H1 (cell line): ENCODE results near the gene ARL8A. TPM values are rescaled to one million over a fixed set of nuclear protein-coding genes. Genes with fewer than 3 reads are reported as not detected.

ENCODE experiments used
- CHD1 ChIP-seq: IDR thresholded peaks from 2 replicates; pipeline ENCODE4 v1.6.1; 2012; ENCODE audit warnings: low read depth, low read length, improper control_type of control experiment
- CHD7 ChIP-seq: fragments of 300-600 bp; sonication (generic); IDR thresholded peaks from 2 replicates; pipeline ENCODE4 v1.7.1; 2012; ENCODE audit warnings: low read length, moderate library complexity, mild to moderate bottlenecking, inconsistent platforms; ENCODE audit not compliant: insufficient replicate concordance
- CREB1 ChIP-seq: IDR thresholded peaks from 2 replicates; pipeline ENCODE4 v1.6.1; 2012; ENCODE audit warnings: inconsistent platforms
- CTCF ChIP-seq, 3 experiments: IDR thresholded peaks; 1 replicate in 2 of 3; 2 replicates in 1 of 3; pipeline versions ENCODE4 v1.5.1 to v1.6.1; 2011; ENCODE audit warnings: low read length in 3 of 3, mild to moderate bottlenecking in 3 of 3, inconsistent platforms in 2 of 3, low read depth in 1 of 3, moderate library complexity in 1 of 3; ENCODE audit not compliant: insufficient read depth in 1 of 3; ENCODE audit errors: control extremely low read depth in 1 of 3
- POU5F1 ChIP-seq: IDR thresholded peaks from 2 replicates; pipeline ENCODE4 v1.6.1; 2011; ENCODE audit warnings: low read depth, mild to moderate bottlenecking, low read length, moderate library complexity
- SRF ChIP-seq: IDR thresholded peaks from 2 replicates; pipeline ENCODE4 v1.6.1; 2011; ENCODE audit warnings: mild to moderate bottlenecking, low read depth, low read length, moderate library complexity
- SUZ12 ChIP-seq: fragments of 200-600 bp; sonication (generic); IDR thresholded peaks from 2 replicates; pipeline ENCODE4 v1.6.1; 2012; ENCODE audit warnings: mild to moderate bottlenecking, inconsistent platforms, low read length, moderate library complexity, mixed read lengths
- TAF7 ChIP-seq: optimal IDR thresholded peaks from 2 replicates; pipeline ENCODE3; 2011; ENCODE audit warnings: low read depth, mild to moderate bottlenecking, inconsistent platforms, low read length, moderate library complexity, borderline replicate concordance
- TEAD4 ChIP-seq: IDR thresholded peaks from 2 replicates; pipeline ENCODE4 v1.6.1; 2012; ENCODE audit warnings: low read depth, low read length, inconsistent platforms, mixed read lengths
- ZNF274 ChIP-seq: IDR thresholded peaks from 2 replicates; pipeline ENCODE4 v1.7.0; 2012; ENCODE audit warnings: low read length, borderline replicate concordance; ENCODE audit errors: extremely low read depth
- polyA plus RNA-seq, 7 experiments: library from polyadenylated mRNA; depleted of rRNA in 3 of 7; stranded (reverse) in 5 of 7; unstranded in 2 of 7; fragments of >200 nt in 5 of 7; fragments of 200-250 nt in 2 of 7; gene quantifications; 1 replicate in 5 of 7; 2 replicates in 1 of 7; 4 replicates in 1 of 7; pipeline versions ENCODE4 v1.2.1 to v1.2.3, GENCODE V29; 2011 to 2013; ENCODE audit warnings: missing spikeins in 2 of 7, mixed read lengths in 2 of 7
- total RNA-seq: library from RNA; stranded (reverse); fragmentation: NEBNext Ultra II Directional; extraction: Animal tissue kit (Norgen Biotek cat#: 25700); gene quantifications from 2 replicates; pipeline ENCODE4 v1.2.1, GENCODE V29; 2021

ARL8A gene
- total and polyA plus RNA-seq, 2 of the 8 experiments (the other 6 are each of a cell fraction or from before 2014, with no cell fraction given): 40.3 to 58.7 TPM

- TF ChIP-seq CHD7 (no peak), CTCF (IDR thresholded peaks at IDR 0.05; ENCODE audit: control extremely low read depth in 1 of 3, insufficient read depth in 1 of 3, low read depth in 1 of 3, low read length in 3 of 3) (no peak), CHD1 (no peak), ZNF274 (no peak), SUZ12 (no peak), TAF7 (no peak), TEAD4 (no peak), CREB1 (no peak), POU5F1 (no peak), SRF (no peak)
These were observed 18.9 kb downstream of the ARL8A start (continued) for GRCh38 chr1:202125611-202126010.
